Measurements from ENCODE around the gene HOXD10. TPM values are rescaled to one million over a fixed set of nuclear protein-coding genes. Genes with fewer than 3 reads are reported as not detected.

HOXD10 gene
- 2.3 and 4.0 TPM in 2 replicates for total RNA-seq

DNA sequence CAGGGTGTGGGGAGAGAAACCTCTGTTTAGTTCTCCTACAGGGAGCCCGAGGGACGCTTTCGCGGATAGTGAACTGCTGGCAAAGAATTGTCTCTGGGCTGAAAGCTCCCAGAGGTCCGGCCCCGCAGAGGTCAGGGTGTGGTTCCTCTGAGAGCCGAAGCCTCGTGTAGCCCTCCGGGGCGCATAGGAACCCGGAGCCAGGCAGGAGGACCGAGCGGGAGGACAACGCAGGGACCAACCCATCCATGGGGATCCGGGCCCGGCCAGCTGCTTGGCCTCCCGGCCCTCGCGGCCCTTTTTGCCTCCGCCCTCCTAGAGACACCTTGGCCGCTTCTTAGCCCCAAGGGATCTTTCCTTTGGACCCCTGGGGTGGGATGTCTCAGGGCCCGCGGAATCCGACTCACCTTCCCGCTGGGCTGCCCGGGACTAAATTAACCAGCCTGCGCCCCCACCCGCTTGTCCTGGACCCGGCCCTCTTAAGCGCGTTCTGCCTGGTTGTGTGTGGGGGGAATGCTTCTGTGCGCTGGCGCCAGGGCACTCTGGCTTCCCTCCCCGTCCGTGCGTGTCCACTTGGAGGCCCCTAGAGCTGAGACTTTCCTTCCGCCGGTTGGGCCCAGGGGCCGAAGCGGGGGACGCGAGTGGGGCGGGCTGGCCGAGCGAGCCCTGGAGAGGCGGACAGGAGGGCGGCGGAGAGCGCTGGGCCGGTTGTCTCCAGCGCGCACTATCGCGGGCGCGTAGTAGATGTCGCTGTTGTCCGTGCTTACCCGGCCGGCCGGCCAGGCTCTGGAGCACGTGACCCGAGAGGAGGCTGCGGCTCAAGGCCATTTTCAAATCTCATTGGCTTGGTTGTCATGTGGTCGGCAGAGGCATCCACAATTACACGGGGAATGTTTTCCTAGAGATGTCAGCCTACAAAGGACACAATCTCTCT lies at the start of gene HOXD10:
Gene HOXD10 (plus strand): TSS at position 896 of the 931 bp plus-strand sequence. CDS start 56 bp downstream, outside the sequence.

DNA sequence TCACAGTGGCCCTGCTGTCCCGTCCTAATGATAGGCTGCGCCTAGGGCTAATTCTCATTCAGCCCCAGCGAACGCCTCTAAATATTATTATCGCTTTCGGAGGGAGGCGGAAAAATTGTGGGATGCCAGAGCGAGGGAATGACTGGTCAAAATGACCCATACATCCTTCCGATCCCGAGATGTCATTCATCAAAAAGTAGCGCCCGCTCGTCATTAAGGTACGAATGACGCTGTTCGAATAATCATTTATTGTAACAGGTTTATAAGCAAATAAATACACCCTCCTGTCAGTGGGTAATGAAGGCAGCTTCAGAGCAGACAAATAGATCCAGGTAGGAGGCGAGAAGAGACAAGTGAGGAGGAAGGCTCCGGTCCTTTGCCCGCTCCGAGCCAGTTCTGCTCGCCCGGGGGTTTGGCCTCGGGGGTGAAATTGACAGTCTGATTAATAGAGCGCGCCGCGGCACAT lies 32.7 kb upstream of the HOXD10 start, which contains the start of gene EVX2:
Gene EVX2 (minus strand): TSS at position 167 of the 466 bp plus-strand sequence. CDS start 186 bp downstream, outside the sequence.

DNA sequence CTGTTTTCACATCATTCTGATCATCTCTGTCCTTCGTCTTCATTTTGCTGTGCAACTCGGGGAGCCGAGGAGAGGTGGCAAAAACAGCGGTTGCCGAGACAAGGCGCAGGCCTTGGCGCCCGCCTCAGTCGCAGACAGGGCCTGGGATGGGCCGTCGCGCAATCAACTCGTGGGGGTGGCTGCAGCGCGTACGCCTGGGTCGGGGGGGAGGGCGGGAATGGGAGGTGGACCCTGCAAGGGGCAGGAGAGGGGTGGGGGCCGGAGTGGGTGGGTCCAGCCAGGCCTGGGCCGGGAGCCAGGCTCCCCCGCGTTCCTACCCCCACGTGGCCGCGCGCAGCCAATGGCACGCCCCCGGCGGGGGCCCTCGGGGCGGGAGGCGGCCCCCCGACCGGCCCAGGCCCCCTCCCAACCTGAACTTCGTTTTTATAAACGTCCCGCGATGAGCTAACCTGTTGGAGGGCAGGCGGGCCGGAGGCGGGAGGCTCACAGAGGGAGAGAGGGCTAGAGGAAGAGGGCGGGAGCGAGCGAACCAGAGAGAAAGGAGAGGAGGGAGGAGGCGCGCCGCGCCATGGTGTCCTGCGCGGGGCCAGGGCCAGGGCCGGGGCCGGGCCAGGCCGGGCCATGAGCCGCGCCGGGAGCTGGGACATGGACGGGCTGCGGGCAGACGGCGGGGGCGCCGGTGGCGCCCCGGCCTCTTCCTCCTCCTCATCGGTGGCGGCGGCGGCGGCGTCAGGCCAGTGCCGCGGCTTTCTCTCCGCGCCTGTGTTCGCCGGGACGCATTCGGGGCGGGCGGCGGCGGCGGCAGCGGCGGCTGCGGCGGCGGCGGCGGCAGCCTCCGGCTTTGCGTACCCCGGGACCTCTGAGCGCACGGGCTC lies 24.1 kb upstream of the HOXD10 start, which contains the start of gene HOXD13:
Gene HOXD13 (plus strand): TSS at position 452 of the 875 bp plus-strand sequence. CDS start 170 bp downstream, at position 622.

DNA sequence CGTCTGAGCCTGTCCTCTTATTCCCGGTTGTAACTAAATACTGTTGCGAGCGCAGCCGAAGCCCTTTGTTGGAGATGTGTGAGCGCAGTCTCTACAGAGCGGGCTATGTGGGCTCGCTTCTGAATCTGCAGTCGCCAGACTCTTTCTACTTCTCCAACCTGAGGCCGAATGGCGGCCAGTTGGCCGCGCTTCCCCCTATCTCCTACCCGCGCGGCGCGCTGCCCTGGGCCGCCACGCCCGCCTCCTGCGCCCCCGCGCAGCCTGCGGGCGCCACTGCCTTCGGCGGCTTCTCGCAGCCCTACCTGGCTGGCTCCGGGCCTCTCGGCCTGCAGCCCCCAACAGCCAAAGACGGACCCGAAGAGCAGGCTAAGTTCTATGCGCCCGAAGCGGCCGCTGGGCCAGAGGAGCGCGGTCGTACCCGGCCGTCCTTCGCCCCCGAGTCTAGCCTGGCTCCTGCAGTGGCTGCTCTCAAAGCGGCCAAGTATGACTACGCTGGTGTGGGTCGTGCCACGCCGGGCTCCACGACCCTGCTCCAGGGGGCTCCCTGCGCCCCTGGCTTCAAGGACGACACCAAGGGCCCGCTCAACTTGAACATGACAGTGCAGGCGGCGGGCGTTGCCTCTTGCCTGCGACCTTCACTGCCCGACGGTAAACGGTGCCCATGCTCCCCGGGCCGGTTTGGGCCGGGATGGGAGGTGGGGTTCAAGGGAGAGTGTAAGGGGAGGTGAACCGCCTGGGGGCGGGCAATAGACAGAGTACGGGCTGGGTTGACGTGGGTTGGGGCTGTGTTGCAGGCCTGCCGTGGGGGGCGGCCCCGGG lies 16.6 kb upstream of the HOXD10 start, which contains the start of gene HOXD12:
Gene HOXD12 (plus strand): TSS at position 68 of the 819 bp plus-strand sequence. CDS start 7 bp downstream, at position 75.

DNA sequence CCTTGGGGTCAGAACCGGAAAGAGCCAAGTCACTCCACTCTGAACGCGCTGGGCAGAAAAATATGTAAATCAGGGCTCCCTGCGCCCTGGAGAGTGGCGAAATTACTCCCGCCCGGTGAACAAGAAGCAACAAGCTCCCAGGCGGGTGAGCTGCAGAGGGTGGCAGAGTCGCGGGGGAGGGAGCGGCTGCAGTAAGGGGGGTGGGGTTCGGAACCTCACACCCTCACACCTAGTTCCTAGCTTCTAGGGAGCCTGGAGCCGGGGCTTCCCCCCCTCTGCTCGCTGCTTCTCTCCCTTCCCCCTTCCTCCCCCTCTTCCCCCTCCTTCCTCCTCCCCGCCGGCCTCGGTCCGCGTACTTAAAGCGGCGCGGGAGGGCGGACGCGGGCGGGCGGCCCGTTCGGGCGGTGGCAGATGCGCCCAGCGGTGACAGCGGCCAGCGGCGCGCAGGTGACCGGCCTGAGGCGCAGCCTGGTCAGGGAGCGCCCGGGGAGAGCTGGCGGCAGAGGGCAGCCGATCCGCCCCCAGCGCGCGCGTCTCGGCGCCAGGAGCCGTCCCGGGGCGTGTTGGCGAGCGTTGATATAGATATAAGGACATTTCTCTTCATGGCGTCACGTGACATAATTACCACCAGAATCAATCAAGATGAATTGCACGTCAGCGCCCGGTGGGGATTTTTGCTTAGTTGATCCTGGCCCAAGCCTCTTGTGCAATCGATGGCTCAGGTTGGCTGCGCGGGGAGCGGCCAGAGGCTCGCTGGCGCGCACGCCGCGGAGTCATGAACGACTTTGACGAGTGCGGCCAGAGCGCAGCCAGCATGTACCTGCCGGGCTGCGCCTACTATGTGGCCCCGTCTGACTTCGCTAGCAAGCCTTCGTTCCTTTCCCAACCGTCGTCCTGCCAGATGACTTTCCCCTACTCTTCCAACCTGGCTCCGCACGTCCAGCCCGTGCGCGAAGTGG lies 9.7 kb upstream of the HOXD10 start, which contains the start of gene HOXD11:
Gene HOXD11 (plus strand): TSS at position 700 of the 959 bp plus-strand sequence. CDS start 76 bp downstream, at position 776.

DNA sequence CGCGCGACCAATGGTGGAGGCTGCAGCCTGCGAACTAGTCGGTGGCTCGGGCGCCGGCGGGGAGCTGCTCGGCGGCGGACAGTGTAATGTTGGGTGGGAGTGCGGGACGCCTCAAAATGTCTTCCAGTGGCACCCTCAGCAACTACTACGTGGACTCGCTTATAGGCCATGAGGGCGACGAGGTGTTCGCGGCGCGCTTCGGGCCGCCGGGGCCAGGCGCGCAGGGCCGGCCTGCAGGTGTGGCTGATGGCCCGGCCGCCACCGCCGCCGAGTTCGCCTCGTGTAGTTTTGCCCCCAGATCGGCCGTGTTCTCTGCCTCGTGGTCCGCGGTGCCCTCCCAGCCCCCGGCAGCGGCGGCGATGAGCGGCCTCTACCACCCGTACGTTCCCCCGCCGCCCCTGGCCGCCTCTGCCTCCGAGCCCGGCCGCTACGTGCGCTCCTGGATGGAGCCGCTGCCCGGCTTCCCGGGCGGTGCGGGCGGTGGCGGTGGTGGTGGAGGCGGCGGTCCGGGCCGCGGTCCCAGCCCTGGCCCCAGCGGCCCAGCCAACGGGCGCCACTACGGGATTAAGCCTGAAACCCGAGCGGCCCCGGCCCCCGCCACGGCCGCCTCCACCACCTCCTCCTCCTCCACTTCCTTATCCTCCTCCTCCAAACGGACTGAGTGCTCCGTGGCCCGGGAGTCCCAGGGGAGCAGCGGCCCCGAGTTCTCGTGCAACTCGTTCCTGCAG lies 6.3 kb downstream of the HOXD10 start, which contains the start of gene HOXD9:
Gene HOXD9 (plus strand): TSS at position 37 of the 728 bp plus-strand sequence. CDS start 50 bp downstream, at position 87.

DNA sequence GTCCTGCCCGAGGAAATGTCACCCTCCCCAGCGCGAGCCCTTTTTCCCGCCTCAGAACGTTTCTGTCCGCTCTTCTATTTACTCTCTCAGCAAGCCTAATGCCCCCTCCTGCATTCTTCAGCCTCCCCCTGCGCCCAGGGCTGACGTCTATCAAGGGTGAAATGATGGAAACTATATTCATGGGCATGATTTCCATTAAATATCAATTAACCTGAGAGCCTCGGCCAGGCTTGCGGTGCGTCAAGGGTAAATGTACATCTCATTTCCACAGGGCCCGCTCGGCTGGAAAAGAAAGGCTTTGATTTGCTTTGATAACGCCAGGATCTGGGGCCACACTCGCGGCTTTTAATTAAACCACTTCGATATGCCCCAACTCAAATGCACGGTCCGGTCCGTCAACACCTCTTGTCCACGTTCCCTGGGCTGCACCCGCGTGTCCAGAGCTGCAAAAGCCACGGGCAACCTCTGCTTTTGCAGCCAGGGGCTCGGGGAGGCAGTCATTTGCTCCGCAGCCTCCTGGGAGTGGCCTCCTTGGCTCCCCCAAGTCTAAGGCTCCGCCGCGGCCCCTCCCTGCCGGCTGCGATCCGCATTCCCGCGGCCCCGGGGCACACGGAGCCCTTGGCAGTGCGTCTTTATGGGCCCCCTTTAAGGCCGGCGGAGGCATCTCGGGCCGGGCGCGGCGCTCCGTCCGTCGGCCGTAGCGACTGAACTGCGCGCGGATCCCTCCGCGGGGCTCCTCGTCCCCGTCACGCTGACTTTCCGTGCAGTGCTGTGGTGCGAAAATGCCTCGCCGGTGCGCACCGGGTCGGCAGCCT lies 12.6 kb downstream of the HOXD10 start, which contains the start of gene HOXD8:
Gene HOXD8 (plus strand): TSS at position 724 of the 815 bp plus-strand sequence. CDS start 662 bp downstream, outside the sequence.

DNA sequence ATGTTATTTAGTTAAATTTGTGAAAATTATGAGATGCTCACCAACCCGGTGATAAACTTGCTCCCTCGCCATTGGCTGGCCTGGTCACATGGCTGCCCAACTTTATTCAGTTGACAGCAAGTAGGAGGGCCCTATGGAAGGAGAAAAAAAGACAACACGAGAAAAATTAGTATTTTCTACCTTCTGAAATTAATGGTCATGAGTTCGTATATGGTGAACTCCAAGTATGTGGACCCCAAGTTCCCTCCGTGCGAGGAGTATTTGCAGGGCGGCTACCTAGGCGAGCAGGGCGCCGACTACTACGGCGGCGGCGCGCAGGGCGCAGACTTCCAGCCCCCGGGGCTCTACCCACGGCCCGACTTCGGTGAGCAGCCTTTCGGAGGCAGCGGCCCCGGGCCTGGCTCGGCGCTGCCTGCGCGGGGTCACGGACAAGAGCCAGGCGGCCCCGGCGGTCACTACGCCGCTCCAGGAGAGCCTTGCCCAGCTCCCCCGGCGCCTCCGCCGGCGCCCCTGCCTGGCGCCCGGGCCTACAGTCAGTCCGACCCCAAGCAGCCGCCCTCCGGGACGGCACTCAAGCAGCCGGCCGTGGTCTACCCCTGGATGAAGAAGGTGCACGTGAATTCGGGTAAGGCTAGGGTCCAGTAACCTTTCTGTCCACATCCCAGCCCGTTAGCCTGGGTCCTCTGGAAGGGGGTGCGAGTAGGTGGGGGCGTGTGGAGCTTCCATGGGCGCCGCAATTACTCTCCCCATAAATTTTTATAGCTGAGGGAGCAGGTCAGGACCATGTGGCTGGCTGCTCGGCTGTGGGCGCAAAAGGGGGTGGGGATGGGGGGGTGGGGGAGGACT lies 35.1 kb downstream of the HOXD10 start, which contains the start of gene HOXD4:
Gene HOXD4 (plus strand): TSS at position 109 of the 846 bp plus-strand sequence. CDS start 84 bp downstream, at position 193.

DNA sequence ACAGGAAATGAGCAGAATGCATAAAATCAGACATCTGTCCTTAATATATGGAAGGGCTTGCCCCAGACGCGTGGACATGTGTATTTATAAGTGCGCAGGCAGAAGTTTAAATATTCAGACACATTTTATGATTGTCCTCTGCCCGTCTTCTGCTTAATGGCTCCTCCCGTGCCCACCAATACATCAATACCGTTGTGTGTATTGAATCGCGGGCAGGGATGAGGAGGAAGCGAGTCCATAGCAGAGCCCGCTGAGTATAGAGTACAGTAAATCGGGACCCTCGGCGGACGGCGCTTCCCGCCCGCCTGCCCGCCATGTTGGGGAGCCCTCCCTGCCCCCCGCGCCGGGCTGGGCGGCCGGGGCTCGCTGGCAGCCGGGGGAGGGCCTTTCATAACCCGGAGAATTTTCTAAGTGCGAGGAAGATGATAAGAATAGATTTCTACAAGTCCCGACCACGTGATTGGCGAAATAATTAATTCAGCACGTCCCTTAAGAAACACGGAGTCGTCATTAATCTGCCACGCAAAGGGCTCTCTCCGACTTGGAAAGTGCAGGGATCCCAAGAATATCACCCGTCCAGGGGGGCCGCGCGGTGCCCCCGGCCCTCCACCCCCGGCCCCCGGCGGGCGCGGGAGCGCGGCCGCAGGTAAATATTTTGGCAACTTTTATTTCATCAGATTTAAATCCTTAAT lies 40.4 kb downstream of the HOXD10 start, which contains the start of gene HOXD3:
Gene HOXD3 (plus strand): TSS at position 501 of the 692 bp plus-strand sequence. CDS start 11,808 bp downstream, outside the sequence.

Other genes starting within 250 kb of the HOXD10 start
- 51.9 and 61.6 TPM in 2 replicates for gene LNPK, start 114.5 kb upstream of the HOXD10 start, total RNA-seq
- gene EVX2, start 32.8 kb upstream of the HOXD10 start, total RNA-seq = under 0.01 and 0.11 TPM in 2 replicates
- 7.5 and 7.7 TPM in 2 replicates for gene HOXD13, start 24.1 kb upstream of the HOXD10 start, total RNA-seq
- gene HOXD12, start 17.0 kb upstream of the HOXD10 start, total RNA-seq = 0.33 and 0.37 TPM in 2 replicates
- 3.0 and 3.9 TPM in 2 replicates for gene HOXD11, start 9.5 kb upstream of the HOXD10 start, total RNA-seq
- gene HOXD9, start 5.9 kb downstream of the HOXD10 start, total RNA-seq = 0.66 and 0.75 TPM in 2 replicates
- 2.4 and 4.4 TPM in 2 replicates for gene HOXD8, start 12.9 kb downstream of the HOXD10 start, total RNA-seq
- gene HOXD4, start 34.8 kb downstream of the HOXD10 start, total RNA-seq = 0.12 and 0.22 TPM in 2 replicates
- 0.25 and 0.33 TPM in 2 replicates for gene HOXD3, start 40.5 kb downstream of the HOXD10 start, total RNA-seq
- gene HOXD1, start 71.9 kb downstream of the HOXD10 start, total RNA-seq = not detected in 2 replicates
- 25.0 and 28.5 TPM in 2 replicates for gene MTX2, start 152.7 kb downstream of the HOXD10 start, total RNA-seq

Measured in uterine smooth muscle cell (primary cell).